Measurements from ENCODE around the gene NLN.

GRCh38 chr5:65801352-65801783 lies 79.4 kb downstream of the NLN start:
- TF ChIP-seq ZBTB2 (CRISPR knock-in tag; IDR thresholded peaks at IDR 0.05; ENCODE audit: low read depth) (no peak), ZNF546 (CRISPR knock-in tag; conservative IDR thresholded peaks at IDR 0.05) (no peak), HDAC2 (CRISPR knock-in tag; IDR thresholded peaks at IDR 0.05) (no peak), ARNTL (CRISPR knock-in tag; IDR thresholded peaks at IDR 0.05) (no peak), REST (IDR thresholded peaks at IDR 0.05; ENCODE audit: borderline replicate concordance in 1 of 2, low read depth in 1 of 2, low read length in 2 of 2) (no peak)

All from HepG2 (cell line).